Gastroesophageal sphincter (tissue), 3 donors: ENCODE measurements around the gene DIMT1.

Source experiments
- CTCF ChIP-seq, 4 experiments: fragments of 200-600 bp in 2 of 4; fragments of 450-650 bp in 2 of 4; sonication (generic) in 1 of 4; IDR thresholded peaks; one replicate each; pipeline ENCODE4 v1.5.1; 2017 to 2019; ENCODE audit warnings: antibody characterized with exemption in 4 of 4, mild to moderate bottlenecking in 2 of 4, moderate library complexity in 2 of 4
- EP300 ChIP-seq: sonication (generic); formaldehyde crosslinking; IDR thresholded peaks from one replicate; pipeline ENCODE4 v1.6.1; 2017; ENCODE audit warnings: antibody characterized with exemption, mild to moderate bottlenecking
- POLR2A ChIP-seq, 2 donors: fragments of 450-650 bp; IDR thresholded peaks; one replicate each; pipeline ENCODE4 v1.6.1; 2017; ENCODE audit warnings: antibody characterized with exemption in 2 of 2, mild to moderate bottlenecking in 2 of 2, moderate library complexity in 1 of 2
- POLR2AphosphoS5 ChIP-seq: sonication (generic); formaldehyde crosslinking; IDR thresholded peaks from one replicate; pipeline ENCODE4 v1.6.1; 2017; ENCODE audit warnings: antibody characterized with exemption

- TF ChIP-seq POLR2A (IDR thresholded peaks at IDR 0.05): no peak
- TF ChIP-seq CTCF (IDR thresholded peaks at IDR 0.05): peak; percentile 45 to 68 (median 64)
- TF ChIP-seq POLR2AphosphoS5: no peak
- TF ChIP-seq EP300: no peak
These were observed 49.5 kb downstream of the DIMT1 start for GRCh38 chr5:62354028-62354874.
